Smooth muscle cell of the brain vasculature (primary cell): ENCODE results near the gene BORCS5.
"Not testable (repeated sequence)": the region's sequence is repeated elsewhere in the genome, so short reads cannot be mapped to it uniquely, and the experiment has no call there.

Experiments
- DNase-seq: peaks from one replicate; pipeline ENCODE4 v3.0.0-alpha.2; 2012; ENCODE audit warnings: low read depth, low spot score

Gene BORCS5

DNA sequence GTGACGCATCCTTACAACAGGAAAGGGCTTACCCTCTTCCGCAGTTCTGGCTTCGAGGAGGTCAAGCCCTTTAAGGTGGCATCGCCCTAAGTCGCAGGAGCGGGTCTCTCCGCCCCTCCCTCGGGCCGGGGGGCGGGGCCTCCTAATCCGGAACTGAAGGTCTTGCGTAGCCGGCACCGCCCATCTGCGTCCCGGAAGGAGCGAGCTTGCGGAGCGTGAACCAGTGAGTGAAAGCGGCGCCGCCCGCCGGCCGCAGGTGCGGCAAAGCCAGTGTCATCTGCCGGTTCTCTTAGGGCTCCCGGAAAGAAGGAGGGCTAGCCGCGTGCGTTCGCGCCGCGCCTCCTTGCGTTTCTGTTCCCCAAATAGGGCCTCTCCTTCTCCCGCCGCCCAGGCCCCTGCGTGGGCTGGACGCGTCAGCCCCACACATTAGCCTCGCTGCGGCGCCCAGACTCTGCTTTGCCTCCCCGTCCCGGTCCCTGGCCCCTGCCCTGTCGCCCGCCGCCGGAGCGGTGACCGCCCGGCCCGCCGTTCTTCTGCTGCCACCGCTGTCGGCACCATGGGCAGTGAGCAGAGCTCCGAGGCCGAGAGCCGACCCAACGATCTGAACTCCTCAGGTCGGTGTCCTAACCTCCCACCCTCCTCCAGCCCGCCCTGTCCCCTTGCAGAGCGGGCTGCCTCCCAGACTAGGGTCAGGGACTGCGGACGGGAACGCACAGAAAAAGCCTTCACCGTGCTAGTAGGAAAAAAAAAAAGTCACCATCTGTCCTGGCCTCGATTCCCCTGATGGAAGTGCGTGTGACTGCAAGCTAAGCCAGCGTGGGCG lies at the start of gene BORCS5:
Gene BORCS5 (plus strand): TSS at position 183 of the 823 bp plus-strand sequence. CDS start 374 bp downstream, at position 557.
- DNase-seq, result peak; percentile 76

DNA sequence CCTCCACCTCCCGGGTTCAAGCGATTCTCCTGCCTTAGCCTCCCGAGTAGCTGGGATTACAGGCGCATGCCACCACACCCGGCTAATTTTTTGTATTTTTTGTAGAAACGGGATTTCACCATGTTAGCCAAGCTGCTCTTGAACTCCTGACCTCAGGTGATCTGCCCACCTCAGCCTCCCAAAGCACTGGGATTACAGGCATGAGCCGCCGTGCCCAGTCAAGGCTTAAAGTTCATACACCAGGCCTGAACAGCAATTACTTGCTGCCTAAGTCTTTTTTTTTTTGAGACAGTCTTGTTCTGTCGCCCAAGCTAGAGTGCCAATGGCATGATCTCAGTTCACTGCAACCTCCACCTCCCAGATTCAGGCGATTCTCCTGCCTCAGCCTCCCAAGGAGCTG lies 46.2 kb upstream of the BORCS5 start:
- not testable (repeated sequence) for DNase-seq

DNA sequence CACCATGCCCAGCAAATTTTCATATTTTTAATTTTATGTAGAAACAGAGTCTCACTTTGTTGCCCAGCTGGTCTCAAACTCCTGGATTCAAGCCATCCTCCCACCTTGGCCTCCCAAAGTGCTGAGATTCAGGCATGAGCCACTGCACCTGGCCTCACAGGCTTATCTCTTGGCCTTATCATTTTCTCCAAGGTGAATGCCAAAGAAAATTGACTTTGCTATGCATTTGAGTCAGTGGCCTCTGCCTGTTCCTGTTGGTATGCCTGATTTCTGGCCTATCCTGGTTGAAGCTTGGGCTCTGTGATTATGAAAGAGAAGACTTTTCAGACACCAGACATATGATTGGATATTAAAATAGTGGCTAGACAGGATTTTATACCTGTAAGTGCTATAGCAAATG lies 41.0 kb upstream of the BORCS5 start:
- DNase-seq, result no peak

DNA sequence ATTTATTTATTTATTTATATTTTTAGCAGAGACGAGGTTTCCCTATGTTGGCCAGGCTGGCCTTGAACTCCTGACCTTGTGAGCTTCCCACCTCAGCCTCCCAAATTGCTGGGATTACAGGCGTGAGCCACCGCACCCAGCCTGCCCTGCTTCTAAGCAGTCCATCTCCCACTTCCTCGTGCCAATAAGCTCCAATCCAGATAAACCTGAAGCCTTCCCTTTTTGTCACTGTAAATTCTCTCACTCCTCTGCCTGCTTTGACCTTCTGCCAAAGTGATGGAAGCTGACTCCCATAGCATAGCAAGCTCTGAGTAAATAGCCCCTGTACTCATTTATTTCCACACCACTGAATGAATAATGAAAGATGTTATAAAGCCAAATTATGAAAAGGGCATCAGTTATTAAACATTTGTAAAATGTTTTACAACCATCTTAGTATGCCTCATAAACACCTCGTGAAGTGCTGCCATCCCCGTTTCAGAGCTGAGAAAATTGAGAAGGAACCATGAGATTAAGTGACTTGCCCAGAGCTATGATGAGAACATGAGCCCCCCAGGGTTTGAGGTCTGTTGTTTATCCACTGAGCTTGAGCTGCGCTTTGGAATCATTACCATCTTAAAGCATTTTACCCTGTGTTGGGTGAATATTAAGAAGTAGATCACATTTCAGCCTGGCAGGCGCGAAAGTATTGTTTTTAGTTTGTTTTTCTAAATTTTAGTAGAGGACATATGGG lies 37.3 kb upstream of the BORCS5 start:
- DNase-seq, result no peak

DNA sequence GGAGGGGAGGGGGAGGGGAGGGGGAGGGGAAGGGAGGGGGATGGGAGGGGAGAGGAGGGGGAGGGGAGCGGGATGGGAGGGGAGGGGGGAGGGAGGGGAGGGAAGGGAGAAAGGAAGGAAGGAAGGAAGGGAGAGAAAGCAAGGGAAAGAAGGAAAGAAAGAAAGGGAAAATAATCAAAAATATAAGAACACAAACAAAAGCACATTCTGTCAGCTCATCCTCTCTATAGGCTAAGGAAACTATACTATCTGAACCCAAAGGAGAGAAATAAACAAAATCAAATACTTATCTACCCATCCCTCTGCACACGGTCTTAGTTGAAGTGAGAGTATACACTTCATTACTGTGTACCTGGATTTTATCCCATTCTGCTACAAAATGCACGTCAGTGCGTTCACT lies 33.8 kb upstream of the BORCS5 start:
- no peak for DNase-seq

DNA sequence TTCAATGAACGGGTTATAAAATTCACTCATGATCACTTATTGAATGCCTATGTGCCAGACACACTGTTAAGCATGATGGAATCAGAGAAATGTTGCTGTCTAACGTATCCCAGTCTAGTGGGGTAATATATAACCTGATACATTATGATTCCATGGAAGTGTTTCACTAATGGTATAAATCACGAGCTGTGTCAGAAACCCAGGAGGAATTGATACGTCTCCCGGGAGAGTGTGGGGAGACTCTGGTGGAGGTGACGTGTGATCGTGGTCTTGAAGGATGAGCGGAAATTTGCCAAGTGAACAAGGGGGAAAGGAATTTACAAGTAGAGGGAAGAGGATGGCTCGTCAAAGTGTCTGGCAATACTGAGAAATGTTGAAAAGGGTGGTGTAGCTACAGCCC lies 33.3 kb upstream of the BORCS5 start:
- DNase-seq, result no peak

DNA sequence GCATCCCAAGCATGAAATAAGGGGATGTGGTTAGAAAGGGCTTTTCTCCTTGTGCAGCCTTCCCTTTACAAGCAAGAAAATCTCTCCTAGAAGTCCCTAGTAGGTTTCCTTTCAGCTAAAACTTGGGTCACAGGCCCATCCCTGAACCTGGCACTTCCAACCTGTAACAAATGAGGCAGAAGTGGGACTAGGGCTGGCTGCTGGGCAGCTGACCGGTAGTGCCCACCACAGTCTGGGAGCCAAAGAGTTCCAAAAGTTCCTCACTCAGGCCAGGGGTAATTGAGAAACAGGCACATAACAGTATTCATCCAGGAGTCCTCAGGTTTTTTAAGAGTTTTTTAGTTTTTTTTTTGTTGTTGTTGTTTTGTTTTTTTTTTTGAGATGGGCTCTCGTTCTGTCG lies 30.6 kb upstream of the BORCS5 start:
- DNase-seq, result no peak

DNA sequence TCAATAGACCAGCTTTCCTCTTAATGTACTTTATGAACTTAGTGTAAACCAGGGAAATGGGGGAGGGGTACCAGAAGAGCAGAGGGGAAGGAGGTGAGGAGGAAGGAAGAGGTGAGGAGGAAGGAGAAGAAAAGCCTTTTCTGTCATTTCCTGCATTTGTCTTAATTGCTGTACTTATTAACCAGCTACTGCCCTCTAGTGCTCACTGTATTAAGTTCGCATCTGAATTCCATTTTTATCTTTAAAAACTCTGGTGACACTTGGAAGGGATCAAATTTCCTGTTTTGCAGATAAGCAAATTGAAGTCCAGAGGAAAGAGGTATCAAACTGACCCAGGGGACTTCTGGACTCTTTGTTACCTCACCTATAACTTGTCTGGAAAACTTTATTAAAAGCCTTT lies 29.1 kb upstream of the BORCS5 start:
- no peak for DNase-seq

DNA sequence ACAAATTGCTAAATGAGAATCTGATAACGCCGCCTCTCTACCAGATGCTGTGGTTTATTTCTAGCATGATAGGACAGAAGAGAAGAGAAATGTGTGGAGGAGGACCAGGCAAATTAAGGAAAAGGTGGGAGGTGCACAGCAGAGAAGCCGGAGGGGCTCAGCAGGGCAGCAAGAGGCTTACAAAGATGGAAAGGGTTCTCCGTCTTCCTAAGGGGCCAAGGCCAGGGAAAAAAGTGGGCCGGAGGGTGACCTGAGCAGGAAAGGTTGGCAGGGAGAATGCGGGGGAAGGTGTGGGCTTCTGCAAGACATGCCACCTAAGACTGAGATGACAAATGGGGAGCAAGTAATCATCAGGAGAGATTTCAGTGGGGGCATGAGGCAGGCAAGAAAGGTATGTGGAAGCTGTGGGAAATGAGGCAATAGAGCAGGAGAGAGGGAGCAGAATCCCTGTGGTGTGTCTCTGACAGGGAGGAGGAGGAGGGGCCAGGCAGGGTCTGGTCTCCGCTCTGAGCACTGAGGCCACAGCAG lies 25.6 kb upstream of the BORCS5 start:
- DNase-seq, result no peak

DNA sequence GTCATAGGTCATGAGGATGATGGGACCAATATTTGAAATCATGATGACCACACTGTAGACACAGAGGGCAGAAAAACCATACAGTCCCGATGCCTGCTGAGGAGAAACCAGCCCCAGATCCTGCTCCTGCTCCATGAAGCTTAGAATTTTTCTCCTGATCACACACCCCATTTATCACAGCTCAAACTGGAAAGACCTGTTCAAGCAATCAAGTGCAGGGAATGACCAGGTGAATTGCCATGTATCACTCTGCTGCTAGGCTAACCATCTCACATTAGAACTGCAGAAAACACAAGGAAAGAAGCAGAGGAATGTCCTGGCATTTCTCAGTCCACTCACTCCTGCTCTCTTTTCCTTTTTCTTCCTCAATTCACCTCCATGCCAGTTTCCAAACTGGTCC lies 25.0 kb upstream of the BORCS5 start:
- DNase-seq, result no peak

DNA sequence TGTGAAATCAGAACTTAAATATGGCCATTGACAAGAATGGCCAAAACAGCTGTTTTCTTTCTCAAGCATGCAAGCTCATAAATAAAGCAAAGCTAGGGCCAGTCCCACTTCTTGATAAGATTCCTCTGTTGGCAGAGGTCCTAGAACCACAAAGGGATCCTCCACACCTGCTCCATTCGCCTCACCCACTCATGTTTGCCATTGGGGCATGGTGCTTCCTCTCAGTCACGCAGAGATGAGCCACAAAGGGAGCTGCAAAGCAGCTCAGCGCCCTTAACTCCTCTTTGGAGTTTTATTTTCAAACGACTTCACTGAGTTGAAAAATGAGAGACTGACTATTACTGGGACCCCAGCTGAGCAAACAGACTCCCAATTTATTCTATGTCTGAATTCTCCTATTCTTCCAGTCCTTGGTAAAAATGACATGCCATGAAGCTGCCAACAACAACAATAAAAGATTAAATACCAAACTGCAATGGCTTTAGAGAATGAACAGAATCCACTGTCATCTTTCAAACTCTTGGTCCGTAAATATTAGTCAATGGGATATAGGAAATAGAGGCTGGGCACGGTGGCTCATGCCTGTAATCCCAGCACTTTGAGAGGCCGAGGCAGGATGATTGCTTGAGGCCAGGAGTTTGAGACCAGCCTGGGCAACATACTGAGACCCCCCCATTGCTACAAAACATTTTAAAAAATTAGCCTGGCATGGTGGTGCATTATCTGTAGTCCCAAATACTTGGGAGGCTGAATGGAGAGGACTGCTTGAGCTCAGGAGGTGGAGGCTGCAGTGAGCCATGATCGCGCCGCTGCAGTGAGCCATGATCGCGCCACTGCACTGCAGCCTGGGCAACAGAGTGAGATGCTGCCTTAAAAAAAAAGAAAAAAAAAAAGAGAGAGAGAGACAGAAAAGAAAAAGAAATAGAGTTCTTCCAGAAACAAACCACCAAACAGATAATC lies 23.2 kb upstream of the BORCS5 start:
- DNase-seq, result no peak

DNA sequence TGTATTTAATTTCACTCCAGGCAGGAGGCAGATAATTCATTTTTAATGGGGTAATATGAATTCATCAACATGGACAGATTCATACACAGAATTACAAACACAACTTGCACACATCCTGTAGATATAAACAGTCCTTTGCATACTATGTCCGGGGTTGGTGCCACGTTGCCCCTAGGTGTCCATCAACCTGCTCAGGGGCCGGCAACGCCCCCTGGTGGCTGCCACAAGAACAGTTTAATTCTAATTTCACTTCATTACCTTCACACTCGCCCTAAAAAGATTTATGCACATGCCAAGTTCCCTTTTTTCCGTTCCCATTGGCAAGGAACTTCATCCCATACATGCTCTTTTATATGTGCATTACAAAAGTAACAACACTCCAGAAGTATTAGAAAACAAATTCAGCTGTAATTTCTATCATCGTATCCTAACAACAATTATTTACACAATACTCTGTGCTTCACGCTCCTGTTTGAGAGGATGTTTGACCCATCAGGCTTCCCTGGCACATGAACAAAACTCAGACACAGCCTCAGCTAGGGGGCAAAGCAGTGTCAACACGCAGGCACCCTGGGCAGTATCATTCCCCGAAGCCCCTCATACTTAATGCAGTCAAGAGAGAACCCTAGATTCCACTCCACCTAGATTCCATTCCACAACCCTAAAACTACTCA lies 22.4 kb upstream of the BORCS5 start:
- DNase-seq, result no peak

DNA sequence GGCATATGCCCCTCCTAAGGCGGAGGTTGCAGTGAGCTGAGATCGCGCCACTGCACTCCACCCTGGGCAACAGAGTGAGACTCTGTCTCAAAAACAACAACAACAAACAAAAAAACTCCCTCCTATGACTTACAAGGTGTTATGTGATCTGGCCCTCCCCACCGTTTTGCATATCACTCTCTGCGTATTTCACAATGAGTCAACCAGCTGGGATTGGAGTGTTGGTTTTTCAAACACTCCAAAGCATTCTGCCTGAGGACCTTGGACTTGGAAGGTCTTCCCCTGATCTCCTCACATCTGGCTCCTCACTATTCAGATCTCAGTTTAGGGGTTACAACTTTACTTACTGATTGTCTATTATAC lies 20.8 kb upstream of the BORCS5 start:
- DNase-seq, result no peak

DNA sequence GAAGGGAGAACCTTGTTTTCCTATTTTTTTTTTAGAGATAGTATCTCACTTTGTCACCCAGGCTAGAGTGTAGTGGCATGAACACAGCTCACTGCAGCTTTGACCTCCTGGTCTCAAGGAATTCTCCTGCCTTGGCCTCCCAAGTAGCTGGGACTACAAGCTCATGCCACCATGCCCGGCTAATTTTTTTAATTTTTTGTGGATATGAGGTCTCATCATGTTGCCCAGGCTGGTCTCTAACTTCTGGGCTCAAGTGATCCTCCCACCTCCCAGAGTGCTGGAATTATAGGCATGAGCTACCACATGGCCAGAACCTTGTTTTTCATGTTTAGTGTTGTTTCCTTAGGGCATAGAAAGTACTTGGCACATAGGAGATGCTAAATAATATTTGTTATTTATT lies 20.4 kb upstream of the BORCS5 start:
- no peak for DNase-seq

DNA sequence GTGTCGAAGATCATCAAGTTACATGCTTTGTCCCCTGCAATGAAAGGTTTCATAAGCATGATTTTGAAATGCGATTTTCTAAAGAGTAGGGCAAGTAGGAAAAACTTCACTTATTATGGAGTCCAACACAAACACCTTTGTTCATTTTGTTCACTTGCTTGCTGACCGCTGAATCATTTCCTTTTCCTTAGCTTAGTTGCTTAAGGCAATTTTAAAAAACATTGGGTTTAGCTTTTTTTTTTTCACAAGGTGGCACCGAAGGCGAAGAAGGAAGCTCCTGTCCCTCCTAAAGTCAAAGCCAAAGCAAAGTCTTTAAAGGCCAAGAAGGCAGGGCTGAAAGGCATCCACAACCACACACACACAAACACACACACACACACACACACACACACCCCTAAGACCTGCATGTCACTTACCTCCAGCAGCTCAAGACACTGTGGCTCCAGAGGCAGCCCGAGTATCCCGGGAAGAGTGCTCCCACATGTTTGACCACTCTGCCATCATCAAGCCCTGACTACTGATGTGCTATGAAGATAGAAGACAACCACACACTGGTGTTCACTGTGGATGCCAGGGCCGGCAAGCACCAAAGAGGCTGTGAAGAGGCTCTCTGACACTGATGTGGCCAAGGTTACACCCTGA lies 18.2 kb upstream of the BORCS5 start:
- no peak for DNase-seq

DNA sequence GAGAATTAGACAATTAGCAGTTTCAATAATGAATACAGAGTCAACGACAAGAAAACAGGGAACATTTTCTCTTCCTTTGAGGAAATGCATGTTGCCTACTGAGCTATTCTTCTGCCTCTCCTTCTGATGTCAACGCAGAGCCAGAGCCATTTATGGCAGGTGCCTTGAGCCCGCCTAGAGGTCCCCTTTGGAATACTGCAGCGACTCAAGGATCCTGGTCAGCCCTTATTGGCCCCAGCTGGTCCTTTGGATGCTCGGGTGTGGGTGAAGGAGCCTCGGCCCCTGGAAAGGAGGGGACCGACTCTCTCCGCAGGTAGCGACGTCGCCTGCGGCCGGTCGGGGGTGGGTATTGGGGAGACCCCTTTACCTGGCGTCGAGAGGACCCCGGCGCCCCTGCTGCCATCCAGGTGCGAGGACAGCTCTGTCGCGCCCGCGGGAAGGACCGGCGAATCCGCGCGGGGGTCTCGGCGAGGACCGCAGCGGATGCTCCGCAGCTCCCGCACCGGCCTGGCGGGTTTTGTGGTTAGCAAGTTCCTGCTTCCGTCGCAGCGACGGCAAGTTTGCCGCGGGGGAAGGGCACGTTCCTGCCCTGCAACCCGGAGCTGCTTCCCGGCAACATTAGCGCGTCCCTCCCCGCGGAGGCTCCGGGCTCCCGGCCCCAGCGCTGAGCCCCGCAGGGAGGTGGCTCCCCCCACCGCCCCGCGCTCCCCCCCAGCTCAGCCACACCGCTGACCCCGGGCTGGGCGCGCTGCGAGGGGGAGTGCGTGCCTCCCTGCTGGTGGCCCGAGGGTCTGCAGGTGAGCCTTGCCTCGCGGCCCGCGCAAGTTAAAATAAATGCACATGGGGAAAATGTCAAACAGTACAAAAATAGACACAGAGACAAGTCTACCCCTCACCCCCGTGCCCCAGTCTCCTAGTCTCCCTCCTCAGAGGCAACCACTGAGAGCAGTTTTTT lies 6.9 kb upstream of the BORCS5 start, which contains the start of gene MANSC1:
Gene MANSC1 (minus strand): TSS at position 532 of the 955 bp plus-strand sequence. CDS start 6,928 bp downstream, outside the sequence.
- DNase-seq, result no peak

DNA sequence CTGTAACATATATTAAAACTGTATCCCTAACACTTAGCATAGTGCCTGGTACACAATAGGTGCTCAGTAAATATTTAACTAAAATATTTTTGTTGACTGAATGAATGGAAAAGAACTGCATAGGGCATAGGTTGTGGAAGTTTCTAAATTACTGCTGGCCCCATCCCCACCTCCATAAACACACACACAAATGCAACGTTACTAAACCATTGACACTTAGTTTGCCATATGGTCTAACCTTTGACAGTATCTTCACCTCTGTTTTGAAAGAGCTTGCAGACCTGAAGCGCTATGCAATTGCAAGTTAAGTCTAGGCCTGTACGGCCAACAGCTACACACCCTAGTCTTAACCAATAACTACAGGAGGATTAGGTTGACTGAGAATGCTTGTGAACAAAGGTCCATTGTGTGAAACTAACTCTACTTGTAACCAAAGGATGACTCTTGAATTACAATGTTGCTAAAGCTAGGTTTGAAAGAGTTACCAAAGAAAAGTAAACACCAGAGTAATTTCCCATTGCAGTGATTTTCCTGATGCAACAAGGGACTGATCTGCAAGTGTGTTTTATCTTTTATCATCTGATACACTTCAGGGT lies 5.9 kb upstream of the BORCS5 start:
- no peak for DNase-seq

DNA sequence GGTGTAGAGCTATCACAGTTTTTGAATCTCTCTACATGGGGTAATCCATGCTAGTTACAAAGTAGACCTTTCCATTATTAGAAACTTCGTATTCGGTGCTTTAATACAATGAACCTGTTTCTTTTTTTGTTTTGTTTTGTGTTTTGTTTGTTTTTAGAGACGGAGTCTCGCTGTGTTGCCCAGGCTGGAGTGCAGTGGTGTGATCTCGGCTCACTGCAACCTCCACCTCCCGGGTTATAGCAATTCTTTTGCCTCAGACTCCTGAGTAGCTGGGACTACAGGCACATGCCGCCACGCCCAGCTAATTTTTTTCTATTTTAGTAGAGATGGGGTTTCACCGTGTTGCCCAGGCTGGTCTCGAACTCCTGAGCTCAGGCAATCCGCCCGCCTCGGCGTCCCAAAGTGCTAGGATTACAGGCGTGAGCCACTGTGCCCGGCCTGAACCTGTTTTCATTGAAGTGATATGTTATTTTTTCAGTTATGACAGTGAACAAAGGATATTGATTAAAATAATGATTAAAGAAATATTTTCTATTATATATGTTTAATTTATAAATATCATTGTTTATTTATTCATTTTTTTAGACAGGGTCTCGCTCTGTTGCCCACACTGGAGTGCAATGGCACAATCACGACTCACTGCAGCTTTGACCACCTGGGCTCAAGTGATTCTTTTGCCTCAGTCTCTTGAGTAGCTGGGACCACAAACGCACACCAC lies 5.3 kb upstream of the BORCS5 start:
- DNase-seq, result not testable (repeated sequence)
